ENCODE data around the gene C9orf50.
"Not testable (repeated sequence)": the region's sequence is repeated elsewhere in the genome, so short reads cannot be mapped to it uniquely, and the experiment has no call there.

GRCh38 chr9:129592790-129593189 is 28.1 kb downstream of the C9orf50 start:
- TF ChIP-seq POLR2A, CTCF (IDR thresholded peaks at IDR 0.05): not testable (repeated sequence)

Measured in breast epithelium (tissue), 3 donors.